Measurements from ENCODE around the gene PPEF2.

- TF ChIP-seq CTCF (IDR thresholded peaks at IDR 0.05) (no peak), POLR2A (IDR thresholded peaks at IDR 0.05) (no peak)
These were observed 18.1 kb upstream of the PPEF2 start for GRCh38 chr4:75920327-75920726.
